Common myeloid progenitor, CD34-positive (primary cell): ENCODE results near the gene TMCO2.

Experiments
- CTCF ChIA-PET: fragments of 350-600 bp; sonication (Branson Sonifier 250); formaldehyde crosslinking; loops from one replicate; lab custom pipeline; 2021; ENCODE audit warnings: antibody characterized with exemption; lab: Charles Lee
- POLR2A ChIA-PET: fragments of 350-600 bp; sonication (Branson Sonifier 250); formaldehyde crosslinking; loops from one replicate; lab custom pipeline; 2021; ENCODE audit warnings: antibody characterized with exemption; lab: Charles Lee
- DNase-seq, 3 donors: peaks; one replicate each; pipeline versions ENCODE4 v3.0.0 to v3.0.0-alpha.2; 2013
- H3K27ac ChIP-seq, 2 experiments: 1 replicate in 1 of 2; 2 replicates in 1 of 2; pipeline ENCODE4 v1.7.0; 2013; ENCODE audit warnings: inconsistent platforms in 2 of 2, low read length in 2 of 2, mild to moderate bottlenecking in 2 of 2, low read depth in 1 of 2, moderate library complexity in 1 of 2; ENCODE audit not compliant: severe bottlenecking in 2 of 2, insufficient read depth in 1 of 2, poor library complexity in 1 of 2
- H3K27me3 ChIP-seq, 5 experiments: replicated peaks in 2 of 5; 1 replicate in 3 of 5; 2 replicates in 2 of 5; pipeline versions ENCODE4 v1.6.1 to v1.7.0; 2013; ENCODE audit warnings: low read length in 4 of 5, mild to moderate bottlenecking in 2 of 5, moderate library complexity in 2 of 5, inconsistent platforms in 1 of 5; ENCODE audit not compliant: insufficient read depth in 5 of 5, control insufficient read depth in 4 of 5
- H3K36me3 ChIP-seq, 4 experiments: 1 replicate in 2 of 4; 2 replicates in 2 of 4; pipeline versions ENCODE4 v1.6.1 to v1.7.0; 2013; ENCODE audit warnings: low read length in 3 of 4, control low read depth in 1 of 4, mild to moderate bottlenecking in 1 of 4; ENCODE audit not compliant: control insufficient read depth in 4 of 4, insufficient read depth in 4 of 4
- H3K4me1 ChIP-seq, 4 experiments: 1 replicate in 3 of 4; 2 replicates in 1 of 4; pipeline versions ENCODE4 v1.6.1 to v1.7.1; 2013; ENCODE audit warnings: low read length in 3 of 4, mild to moderate bottlenecking in 3 of 4, control low read depth in 1 of 4, inconsistent platforms in 1 of 4, moderate library complexity in 1 of 4; ENCODE audit not compliant: control insufficient read depth in 4 of 4, insufficient read depth in 4 of 4; ENCODE audit errors: control extremely low read depth in 1 of 4
- H3K4me3 ChIP-seq, 7 experiments: 1 replicate in 4 of 7; 2 replicates in 3 of 7; pipeline versions ENCODE4 v1.5.1 to v1.7.0; 2013; ENCODE audit warnings: mild to moderate bottlenecking in 7 of 7, low read length in 6 of 7, moderate library complexity in 6 of 7, inconsistent platforms in 2 of 7, low read depth in 2 of 7, control low read depth in 1 of 7; ENCODE audit not compliant: insufficient read depth in 4 of 7, control insufficient read depth in 1 of 7; ENCODE audit errors: extremely low read depth in 1 of 7
- H3K9me3 ChIP-seq, 5 experiments: 1 replicate in 4 of 5; 2 replicates in 1 of 5; pipeline versions ENCODE4 v1.6.1 to v1.7.1; 2013; ENCODE audit warnings: low read length in 4 of 5, mild to moderate bottlenecking in 2 of 5, inconsistent platforms in 1 of 5, low read depth in 1 of 5, moderate library complexity in 1 of 5; ENCODE audit not compliant: control insufficient read depth in 4 of 5, insufficient read depth in 2 of 5; ENCODE audit errors: control extremely low read depth in 1 of 5
- WGBS: methylation state at CpG from one replicate; pipeline ENCODE4 v1.1.5; 2013; ENCODE audit not compliant: insufficient coverage; 5-methylcytosine and 5-hydroxymethylcytosine counted together

Gene TMCO2

DNA sequence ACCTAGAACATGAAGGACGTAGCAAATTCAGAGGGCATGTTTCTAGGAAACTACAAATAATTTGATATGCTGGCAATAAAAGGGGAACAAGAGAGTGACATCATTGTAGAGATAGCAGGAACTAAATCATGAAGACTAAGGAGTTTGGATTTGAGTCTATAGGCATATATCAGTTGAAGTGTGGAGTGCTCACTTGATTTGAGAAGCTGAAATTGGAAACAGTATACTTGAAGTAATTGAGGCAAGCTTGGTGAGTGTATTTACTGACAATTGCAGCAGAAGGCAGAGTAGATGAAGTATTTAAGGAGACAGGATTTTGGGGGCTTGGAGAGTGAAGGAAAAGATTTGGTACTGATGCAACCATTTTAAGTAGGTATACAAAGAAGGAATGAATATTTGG lies 6.4 kb upstream of the TMCO2 start:
- 91% methylated on average over 1 of the region's 1 CpG for WGBS
- H3K9me3 ChIP-seq, result no peaks in the 10 kb centered on the region
- H3K36me3 ChIP-seq, result peaks cover 6 to 32% (median 18%) of the 10 kb centered on the region in 4 experiments
- no peaks in the 10 kb centered on the region for H3K27me3 ChIP-seq
- no peaks in the 10 kb centered on the region for H3K4me1 ChIP-seq
- H3K4me3 ChIP-seq, result no peak overlapping the region
- DNase-seq, result peak in 2 of 3 donors; percentile 11 to 26
- ChIA-PET CTCF (interaction anchor here (0.6 to 2.1 kb wide), 4 partner anchors 15 to 52 kb away, joined by 3 to 5 read pairs (median 3); no protein-coding TSS in a partner anchor), POLR2A (no interaction called here)
- H3K27ac ChIP-seq, result no peak overlapping the region

GRCh38 chr1:40243351-40243750 lies 4.4 kb upstream of the TMCO2 start:
- POLR2A ChIA-PET, result interaction anchor here (0.7 kb wide), 1 partner anchor 556 kb away, joined by 4 read pairs; no protein-coding TSS in a partner anchor
- Histone ChIP-seq H3K36me3 (peaks cover 0 to 12% (median 2%) of the 10 kb centered on the region in 4 experiments), H3K27ac (no peak overlapping the region), H3K4me1 (no peaks in the 10 kb centered on the region), H3K27me3 (no peaks in the 10 kb centered on the region), H3K9me3 (no peaks in the 10 kb centered on the region), H3K4me3 (no peak overlapping the region)
- WGBS, result no CpG with 5 or more reads among the region's 2 CpGs
- no peak for DNase-seq
- CTCF ChIA-PET, result no interaction called here

GRCh38 chr1:40244138-40244744 lies 3.5 kb upstream of the TMCO2 start:
- Histone ChIP-seq H3K4me1 (no peaks in the 10 kb centered on the region), H3K4me3 (no peak overlapping the region), H3K36me3 (peaks cover 0 to 3% (median 0%) of the 10 kb centered on the region in 4 experiments), H3K9me3 (no peaks in the 10 kb centered on the region), H3K27ac (no peak overlapping the region), H3K27me3 (no peaks in the 10 kb centered on the region)
- 97% methylated on average over 3 of the region's 4 CpGs for WGBS
- ChIA-PET CTCF (interaction anchor here (0.6 kb wide), 1 partner anchor 32 kb away, joined by 3 read pairs; no protein-coding TSS in a partner anchor), POLR2A (no interaction called here)
- DNase-seq, result no peak

DNA sequence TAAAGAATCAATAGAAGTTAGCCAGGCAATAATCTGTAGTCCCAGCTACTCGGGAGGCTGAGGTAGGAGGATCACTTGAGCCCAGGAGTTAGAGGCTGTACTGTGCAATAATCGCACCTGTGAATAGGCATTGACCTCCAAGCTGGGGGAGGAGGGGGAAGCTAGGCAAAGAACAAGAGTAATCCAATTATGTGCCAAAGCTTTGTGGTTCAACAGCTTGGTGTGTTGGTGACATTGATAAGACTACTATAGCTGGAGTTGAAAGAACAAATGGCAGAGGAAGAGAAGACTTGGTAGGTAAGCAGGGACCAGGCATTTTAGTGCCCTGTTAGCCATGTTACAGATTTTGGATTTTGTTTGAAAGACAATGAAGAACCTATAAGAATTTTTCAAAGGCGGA lies 2.1 kb upstream of the TMCO2 start:
- no peaks in the 10 kb centered on the region for H3K27me3 ChIP-seq
- no peaks in the 10 kb centered on the region for H3K36me3 ChIP-seq
- H3K4me1 ChIP-seq, result no peaks in the 10 kb centered on the region
- WGBS, result 96% methylated on average over 2 of the region's 3 CpGs
- H3K27ac ChIP-seq, result no peak overlapping the region
- H3K9me3 ChIP-seq, result no peaks in the 10 kb centered on the region
- H3K4me3 ChIP-seq, result no peak overlapping the region
- POLR2A ChIA-PET, result interaction anchor here (0.6 kb wide), 1 partner anchor 71 kb away, joined by 3 read pairs; no protein-coding TSS in a partner anchor
- DNase-seq, result peak in 1 of 3 donors; percentile 26
- CTCF ChIA-PET, result interaction anchor here (0.6 kb wide), 1 partner anchor 94 kb away, joined by 3 read pairs; no protein-coding TSS in a partner anchor

DNA sequence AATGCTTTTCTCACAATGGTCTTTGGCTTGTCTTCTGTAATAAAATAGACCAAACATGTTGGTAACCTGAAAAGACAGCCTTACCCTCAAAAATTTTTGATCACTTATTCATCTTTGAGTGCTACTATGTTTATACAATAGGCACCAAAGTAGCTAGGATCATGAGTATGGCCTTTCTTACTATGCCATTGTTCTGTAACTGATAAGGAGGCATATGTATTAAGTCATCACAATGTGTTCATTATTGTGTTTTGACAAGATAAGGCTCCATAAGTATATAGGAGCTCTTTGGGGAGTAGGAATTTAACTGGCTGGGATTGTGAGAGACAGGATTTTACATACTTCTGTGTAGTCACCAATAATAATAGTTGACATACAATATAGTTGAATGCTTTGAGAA lies 675 bp downstream of the TMCO2 start:
- DNase-seq, result no peak
- no peaks in the 10 kb centered on the region for H3K9me3 ChIP-seq
- no peaks in the 10 kb centered on the region for H3K27me3 ChIP-seq
- H3K27ac ChIP-seq, result no peak overlapping the region
- H3K36me3 ChIP-seq, result no peaks in the 10 kb centered on the region
- CTCF ChIA-PET, result interaction anchor here (1.0 to 1.2 kb wide), 2 partner anchors 14 to 156 kb away, joined by 3 read pairs; no protein-coding TSS in a partner anchor
- POLR2A ChIA-PET, result interaction anchor here (0.6 to 1.1 kb wide), 2 partner anchors 9 to 170 kb away, joined by 3 to 5 read pairs; partner anchors contain the start of gene ZMPSTE24
- peaks cover 0 to 6% (median 1%) of the 10 kb centered on the region in 4 experiments for H3K4me1 ChIP-seq
- no peak overlapping the region for H3K4me3 ChIP-seq

GRCh38 chr1:40251456-40251855 lies 3.7 kb downstream of the TMCO2 start:
- Histone ChIP-seq H3K27ac (no peak overlapping the region), H3K27me3 (no peaks in the 10 kb centered on the region), H3K9me3 (no peaks in the 10 kb centered on the region), H3K4me3 (no peak overlapping the region), H3K4me1 (peaks cover 0 to 11% (median 4%) of the 10 kb centered on the region in 4 experiments), H3K36me3 (no peaks in the 10 kb centered on the region)
- WGBS, result 77% methylated on average over 4 of the region's 4 CpGs
- ChIA-PET CTCF (interaction anchor here (0.8 to 1.1 kb wide), 2 partner anchors 9 to 99 kb away, joined by 3 read pairs; no protein-coding TSS in a partner anchor), POLR2A (no interaction called here)
- DNase-seq, result no peak

DNA sequence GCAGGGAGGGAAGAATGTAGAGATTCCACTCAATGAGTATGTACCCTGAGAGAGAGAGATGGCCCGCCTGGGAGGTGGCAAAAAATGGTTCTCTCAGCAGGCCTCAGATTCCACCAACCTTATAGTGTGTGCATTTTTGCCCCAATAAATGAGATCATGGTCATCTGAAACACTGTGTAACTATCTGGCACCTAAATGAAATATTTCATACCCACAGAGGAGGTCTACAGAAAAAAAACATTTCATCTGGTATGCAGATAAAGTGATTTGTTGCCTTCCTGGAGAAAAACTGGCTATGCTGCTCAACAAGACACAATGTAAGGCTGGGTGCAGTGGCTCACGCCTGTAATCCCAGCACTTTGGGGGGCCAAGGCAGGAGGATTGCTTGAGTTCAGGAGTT lies 4.9 kb downstream of the TMCO2 start:
- H3K36me3 ChIP-seq, result no peaks in the 10 kb centered on the region
- no peaks in the 10 kb centered on the region for H3K27me3 ChIP-seq
- H3K4me1 ChIP-seq, result peaks cover 0 to 16% (median 11%) of the 10 kb centered on the region in 4 experiments
- no peak overlapping the region for H3K4me3 ChIP-seq
- DNase-seq, result no peak
- no peaks in the 10 kb centered on the region for H3K9me3 ChIP-seq
- ChIA-PET CTCF (no interaction called here), POLR2A (no interaction called here)
- WGBS, result 100% methylated on average over 2 of the region's 2 CpGs
- H3K27ac ChIP-seq, result no peak overlapping the region
